ENCODE measurements around the gene MYLK2.

- TF ChIP-seq, protein P1, sequence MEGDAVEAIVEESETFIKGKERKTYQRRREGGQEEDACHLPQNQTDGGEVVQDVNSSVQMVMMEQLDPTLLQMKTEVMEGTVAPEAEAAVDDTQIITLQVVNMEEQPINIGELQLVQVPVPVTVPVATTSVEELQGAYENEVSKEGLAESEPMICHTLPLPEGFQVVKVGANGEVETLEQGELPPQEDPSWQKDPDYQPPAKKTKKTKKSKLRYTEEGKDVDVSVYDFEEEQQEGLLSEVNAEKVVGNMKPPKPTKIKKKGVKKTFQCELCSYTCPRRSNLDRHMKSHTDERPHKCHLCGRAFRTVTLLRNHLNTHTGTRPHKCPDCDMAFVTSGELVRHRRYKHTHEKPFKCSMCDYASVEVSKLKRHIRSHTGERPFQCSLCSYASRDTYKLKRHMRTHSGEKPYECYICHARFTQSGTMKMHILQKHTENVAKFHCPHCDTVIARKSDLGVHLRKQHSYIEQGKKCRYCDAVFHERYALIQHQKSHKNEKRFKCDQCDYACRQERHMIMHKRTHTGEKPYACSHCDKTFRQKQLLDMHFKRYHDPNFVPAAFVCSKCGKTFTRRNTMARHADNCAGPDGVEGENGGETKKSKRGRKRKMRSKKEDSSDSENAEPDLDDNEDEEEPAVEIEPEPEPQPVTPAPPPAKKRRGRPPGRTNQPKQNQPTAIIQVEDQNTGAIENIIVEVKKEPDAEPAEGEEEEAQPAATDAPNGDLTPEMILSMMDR (IDR thresholded peaks at IDR 0.05; ENCODE audit: low read depth, low read length) = no peak
- no peak for TF ChIP-seq EZH2phosphoT487 (IDR thresholded peaks at IDR 0.05; ENCODE audit: low read depth)
Measured at GRCh38 chr20:31815408-31816188, 3.6 kb upstream of the MYLK2 start.
